Activated CD4-positive, alpha-beta T cell treated with anti-CD3 and anti-CD28 coated beads for 24 hours (primary cell): ENCODE results near the gene RAP1B.
"Not testable (repeated sequence)": the region's sequence is repeated elsewhere in the genome, so short reads cannot be mapped to it uniquely, and the experiment has no call there.

ENCODE experiments used
- DNase-seq, 2 donors: peaks; one replicate each; pipeline ENCODE4 v3.0.0-alpha.2; 2020; ENCODE audit warnings: low read depth in 2 of 2

The RAP1B gene

GRCh38 chr12:68633614-68634558 is 23.2 kb downstream of the RAP1B start:
- DNase-seq, result no peak

DNA sequence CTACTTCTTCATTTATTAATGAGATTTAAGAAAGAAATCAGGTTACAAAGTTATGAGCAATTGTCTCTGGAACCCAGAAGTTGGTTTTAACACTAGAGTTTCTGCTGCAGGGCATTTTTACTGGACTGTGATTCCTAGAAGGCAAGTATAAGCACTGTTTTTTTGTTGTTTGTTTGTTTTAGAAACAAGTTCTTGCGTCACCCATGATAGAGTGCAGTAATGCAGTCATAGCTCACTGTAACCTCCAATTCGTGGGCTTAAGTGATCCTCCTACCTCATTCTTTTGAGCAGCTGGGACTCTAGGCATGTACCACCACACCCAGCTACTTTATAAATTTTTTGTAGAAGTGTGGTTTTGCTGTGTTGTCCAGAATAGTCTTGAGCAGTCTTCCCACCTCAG is 25.6 kb downstream of the RAP1B start:
- DNase-seq, result no peak

DNA sequence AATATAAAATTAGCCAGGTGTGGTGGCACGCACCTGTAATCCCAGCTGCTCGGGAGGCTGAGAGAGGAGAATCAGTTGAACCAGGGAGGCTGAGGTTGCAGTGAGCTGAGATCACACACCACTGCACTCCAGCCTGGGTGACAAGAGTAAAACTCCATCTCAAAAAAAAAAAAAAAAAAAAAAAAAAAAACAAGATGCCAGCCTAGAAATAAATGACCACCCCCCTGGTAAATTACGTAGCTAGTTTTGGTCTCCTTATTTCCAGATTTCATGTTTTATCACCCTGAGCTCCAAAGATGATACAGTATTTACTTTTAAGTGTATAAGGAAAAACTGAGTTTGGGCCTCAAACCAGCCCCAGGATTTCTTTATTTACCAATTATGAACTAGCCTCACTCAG is 26.7 kb downstream of the RAP1B start:
- not testable (repeated sequence) for DNase-seq

GRCh38 chr12:68638171-68638570 is 27.5 kb downstream of the RAP1B start:
- no peak for DNase-seq

DNA sequence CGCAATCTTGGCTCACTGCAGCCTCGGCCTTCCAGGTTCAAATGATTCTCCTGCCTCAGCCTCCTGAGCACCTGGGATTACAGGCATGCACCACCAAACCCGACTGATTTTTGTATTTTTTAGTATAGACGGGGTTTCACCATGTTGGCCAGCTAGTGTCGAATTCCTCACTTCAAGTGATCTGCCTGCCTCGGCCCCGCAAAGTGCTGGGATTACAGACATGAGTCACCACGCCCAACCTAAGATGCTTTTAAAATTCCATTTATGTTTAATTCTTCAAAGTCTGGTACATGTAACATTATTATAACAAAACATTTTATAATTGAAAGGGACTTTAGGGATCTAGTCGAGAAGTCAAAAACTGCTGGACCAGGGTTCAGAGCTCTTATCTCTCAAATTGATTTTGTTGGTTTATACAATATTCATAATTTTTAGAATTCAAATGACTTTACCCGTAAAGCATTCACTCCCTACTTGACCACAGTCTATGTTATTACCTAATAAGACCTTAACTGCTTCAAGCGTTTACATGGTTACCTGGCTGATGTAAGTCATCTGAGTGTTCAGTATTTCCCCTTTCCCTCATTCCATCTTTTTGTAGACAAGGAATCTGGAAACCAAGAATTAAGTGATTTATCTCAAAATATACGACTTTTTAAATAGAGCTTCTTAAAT is 28.2 kb downstream of the RAP1B start:
- DNase-seq, result no peak

DNA sequence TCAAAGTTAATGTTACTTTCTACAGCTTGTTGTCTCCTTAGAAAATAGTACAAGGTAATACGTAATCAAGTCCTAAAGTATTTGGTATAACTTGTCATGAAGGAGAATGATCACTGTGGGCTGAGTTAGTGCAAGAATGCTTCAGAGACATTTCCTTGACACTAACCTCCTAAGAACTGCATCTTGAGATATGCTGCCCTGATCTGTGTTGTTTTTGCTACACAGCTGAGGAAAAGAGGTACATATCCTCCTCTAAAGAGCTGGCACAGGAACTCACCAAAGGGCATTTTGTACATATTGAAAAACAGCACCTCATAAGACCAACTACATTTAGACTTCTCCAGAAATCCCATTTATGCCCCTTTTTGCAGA is 28.7 kb downstream of the RAP1B start:
- no peak for DNase-seq

GRCh38 chr12:68641138-68641537 is 30.4 kb downstream of the RAP1B start:
- DNase-seq, result peak; percentile 23 to 31

DNA sequence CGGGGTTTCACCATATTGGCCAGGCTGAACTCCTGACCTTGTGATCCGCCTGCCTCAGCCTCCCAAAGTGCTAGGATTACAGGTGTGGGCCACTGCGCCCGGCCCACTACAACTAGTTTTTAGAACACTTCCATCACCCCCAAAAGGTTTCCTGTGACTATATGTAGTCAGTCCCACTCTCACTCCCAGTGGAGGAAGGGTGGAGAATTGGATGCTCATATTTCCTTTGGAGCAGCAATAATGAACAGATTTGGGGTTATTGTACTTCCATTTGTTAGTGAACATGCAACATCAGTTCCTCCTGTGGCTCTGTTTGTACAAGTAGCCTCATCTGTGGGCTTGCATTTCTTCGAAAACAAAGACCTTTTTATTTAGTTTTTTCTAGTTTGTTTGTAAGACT is 35.8 kb downstream of the RAP1B start:
- no peak for DNase-seq

GRCh38 chr12:68647507-68647906 is 36.8 kb downstream of the RAP1B start:
- no peak for DNase-seq

GRCh38 chr12:68648179-68648578 is 37.5 kb downstream of the RAP1B start:
- DNase-seq, result no peak

GRCh38 chr12:68665016-68665569 is 54.4 kb downstream of the RAP1B start:
- no peak for DNase-seq

DNA sequence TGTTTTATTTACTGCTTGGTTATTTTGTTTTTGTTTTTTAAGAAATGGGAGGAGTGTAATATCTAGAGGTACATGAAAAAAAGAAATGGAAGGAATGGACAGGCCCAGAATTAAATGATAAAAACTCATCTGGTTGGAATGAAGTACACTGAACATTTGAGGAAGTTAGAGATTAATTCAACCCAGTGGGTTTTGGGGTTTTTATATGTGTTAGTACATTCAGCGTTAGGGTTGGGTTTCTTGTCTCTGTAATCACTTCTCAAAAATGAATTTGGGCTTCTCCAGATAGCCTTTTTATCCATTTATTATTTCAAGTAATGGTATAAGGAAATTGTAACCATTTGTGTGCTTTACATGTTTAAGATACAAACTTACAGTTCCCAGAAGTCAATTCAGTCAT is 56.6 kb downstream of the RAP1B start:
- DNase-seq, result no peak

GRCh38 chr12:68667896-68668295 is 57.2 kb downstream of the RAP1B start:
- no peak for DNase-seq

GRCh38 chr12:68671179-68671578 is 60.5 kb downstream of the RAP1B start:
- DNase-seq, result no peak

DNA sequence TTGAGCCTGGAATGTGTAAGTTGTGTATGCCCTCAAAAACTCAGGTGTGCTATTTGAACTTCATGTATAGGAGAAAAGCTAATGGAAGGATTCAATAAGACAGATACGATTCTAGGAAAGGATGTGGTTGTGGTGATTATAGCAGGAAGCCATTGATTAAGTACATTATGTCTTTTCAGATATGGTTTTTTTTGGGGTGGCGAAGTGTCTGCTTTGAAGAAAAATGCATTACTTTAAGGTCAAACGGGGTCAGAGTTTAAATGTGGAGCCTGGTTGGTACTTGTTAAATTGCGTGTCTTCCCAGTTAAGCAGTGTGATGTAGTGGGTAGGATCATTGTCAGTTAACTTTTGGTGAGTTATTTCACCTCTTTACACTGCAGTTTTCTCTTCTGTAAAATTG is 63.1 kb downstream of the RAP1B start:
- DNase-seq, result no peak

GRCh38 chr12:68674376-68674775 is 63.7 kb downstream of the RAP1B start:
- no peak for DNase-seq

DNA sequence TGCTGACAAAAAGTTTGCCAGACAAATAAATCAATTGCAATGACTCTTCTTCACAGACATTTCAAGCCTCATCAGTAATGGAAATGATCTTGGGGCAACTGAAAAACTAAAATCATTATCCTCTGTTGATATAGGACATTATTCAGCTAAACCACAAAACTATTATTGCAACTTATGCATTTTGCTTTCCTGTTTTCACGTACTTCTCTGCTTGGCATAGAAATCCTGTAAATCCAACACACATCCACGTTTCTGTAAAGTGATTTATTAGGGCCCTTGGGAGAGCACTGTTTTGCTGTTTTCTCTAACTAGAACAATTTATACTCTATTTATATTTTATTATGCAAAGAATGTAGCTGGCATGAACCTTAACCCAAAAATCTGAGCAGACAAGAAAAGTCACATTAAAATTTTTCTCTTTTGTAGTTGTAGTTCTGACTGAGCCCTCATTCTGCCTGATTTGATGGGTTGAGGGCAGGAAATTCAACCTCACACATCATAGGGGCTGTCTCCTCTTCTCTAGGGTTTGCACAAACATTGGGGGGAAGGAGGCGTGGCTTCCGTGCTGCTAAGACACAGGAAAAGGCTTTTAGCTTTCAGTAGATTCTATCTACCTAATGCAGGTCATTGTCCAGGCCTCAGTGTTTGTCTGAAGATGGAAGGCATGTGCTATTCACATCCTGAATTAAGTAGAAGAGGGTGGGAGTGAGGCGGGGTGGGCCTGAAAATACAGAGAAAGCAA is 64.6 kb downstream of the RAP1B start:
- DNase-seq, result peak; percentile 7 to 26

DNA sequence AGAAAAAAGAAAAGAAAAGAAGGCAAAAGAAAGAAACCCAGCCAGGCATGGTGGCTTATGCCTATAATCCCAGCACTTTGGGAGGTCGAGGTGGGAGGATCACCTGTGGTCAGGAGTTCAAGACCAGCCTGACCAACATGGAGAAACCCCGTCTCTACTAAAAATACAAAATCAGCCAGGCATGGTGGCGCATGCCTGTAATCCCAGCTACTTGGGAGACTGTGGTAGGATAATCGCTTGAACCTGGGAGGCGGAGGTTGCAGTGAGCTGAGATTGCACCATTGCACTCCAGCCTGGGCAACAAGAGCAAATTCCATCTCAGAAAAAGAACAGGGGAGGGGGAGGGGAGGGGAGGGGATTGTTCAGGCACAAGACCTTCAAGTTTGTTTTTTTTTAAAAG is 66.2 kb downstream of the RAP1B start:
- not testable (repeated sequence) for DNase-seq

GRCh38 chr12:68686262-68686594 is 75.5 kb downstream of the RAP1B start:
- DNase-seq, result no peak

DNA sequence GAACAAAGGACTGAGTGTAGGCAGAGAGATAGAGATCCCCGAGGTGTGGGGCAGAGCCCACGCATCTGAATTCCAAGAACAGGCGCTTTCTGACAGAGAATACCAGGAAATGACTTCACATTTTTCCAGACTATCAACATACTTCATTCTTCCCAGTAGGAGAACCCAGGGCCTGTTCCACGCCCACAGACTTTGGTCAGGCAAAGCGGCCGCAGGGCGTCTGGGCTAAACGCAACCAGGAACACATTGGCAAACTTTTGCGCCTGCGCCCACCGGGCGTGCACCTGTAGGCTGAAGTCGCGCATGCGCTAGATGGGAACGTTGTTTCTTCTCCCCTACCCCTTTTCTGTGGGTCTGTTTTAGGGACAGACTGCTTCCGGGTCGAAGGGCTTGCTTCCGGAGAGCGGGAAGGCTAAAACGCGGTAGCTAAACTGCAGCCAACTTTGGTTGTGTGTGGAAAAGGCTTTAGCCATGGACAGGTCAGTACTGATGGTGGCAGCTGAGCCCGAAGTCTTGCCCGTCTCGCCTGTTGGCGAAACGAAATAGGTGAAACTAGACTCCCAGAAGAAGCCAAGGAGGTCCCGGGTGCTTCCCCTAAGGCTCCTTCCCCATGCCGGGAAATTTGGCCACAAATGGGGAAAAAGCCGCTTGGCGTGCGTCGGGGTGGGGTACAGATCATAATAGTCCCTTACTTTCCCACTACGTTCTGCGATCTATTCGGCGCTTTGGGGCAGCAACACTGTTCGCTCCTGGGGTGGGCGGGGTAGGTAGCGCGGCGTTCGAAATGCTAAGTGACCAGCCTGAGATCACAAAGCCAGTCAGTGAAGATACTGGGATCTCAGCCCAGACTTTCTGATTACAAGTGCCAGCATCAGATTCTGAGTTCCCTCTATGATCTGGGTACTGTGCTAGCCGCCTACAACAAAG is 76.2 kb downstream of the RAP1B start, which contains the start of gene NUP107:
NUP107 (plus strand) TSS at position 384 of the 927 bp plus-strand sequence; CDS start at position 472, 88 bp downstream.
- DNase-seq, result peak; percentile 96 to 97

GRCh38 chr12:68695454-68695853 is 84.8 kb downstream of the RAP1B start:
- DNase-seq, result no peak
